Aorta (tissue), 5 donors: ENCODE results near the gene PDSS2. TPM values are rescaled to one million over a fixed set of nuclear protein-coding genes. Genes with fewer than 3 reads are reported as not detected.
A peak's percentile ranks its signal among the peaks of the same experiment; 100 is the strongest.

Experiments
- ATAC-seq: fragments of 200-7000 bp; cut with Tn5 transposase; one replicate; pipeline ENCODE4 v1.9.1; 2022; ENCODE audit warnings: moderate library complexity; ENCODE audit not compliant: low FRiP score
- DNase-seq, 2 donors: peaks; one replicate each; pipeline ENCODE4 v3.0.0-alpha.2; 2020
- H3K27ac ChIP-seq, 2 donors: one replicate each; pipeline ENCODE4 v1.5.1; 2013; ENCODE audit warnings: low read length in 2 of 2, mild to moderate bottlenecking in 2 of 2, moderate library complexity in 2 of 2, control low read depth in 1 of 2, inconsistent platforms in 1 of 2, low read depth in 1 of 2
- H3K27me3 ChIP-seq, 2 donors: one replicate each; pipeline ENCODE4 v1.6.1; 2013; ENCODE audit warnings: control low read depth in 1 of 2, low read length in 1 of 2, mild to moderate bottlenecking in 1 of 2, moderate library complexity in 1 of 2; ENCODE audit not compliant: insufficient read depth in 2 of 2, control insufficient read depth in 1 of 2
- H3K36me3 ChIP-seq, 2 donors: one replicate each; pipeline ENCODE4 v1.6.1; 2013; ENCODE audit warnings: control low read depth in 1 of 2, low read length in 1 of 2, mild to moderate bottlenecking in 1 of 2; ENCODE audit not compliant: insufficient read depth in 2 of 2, control insufficient read depth in 1 of 2
- H3K4me1 ChIP-seq, 2 donors: one replicate each; pipeline ENCODE4 v1.6.1; 2013; ENCODE audit warnings: low read length in 2 of 2, control low read depth in 1 of 2, mild to moderate bottlenecking in 1 of 2, moderate library complexity in 1 of 2; ENCODE audit not compliant: insufficient read depth in 2 of 2, control insufficient read depth in 1 of 2
- H3K4me3 ChIP-seq, 2 donors: one replicate each; pipeline ENCODE4 v1.5.1; 2013; ENCODE audit warnings: low read length in 2 of 2, control low read depth in 1 of 2, mild to moderate bottlenecking in 1 of 2
- H3K9me3 ChIP-seq: one replicate; pipeline ENCODE4 v1.6.1; 2013; ENCODE audit warnings: mild to moderate bottlenecking, low read length; ENCODE audit not compliant: control insufficient read depth
- WGBS, 2 donors: extraction: QIAGEN DNeasy Blood & Tissue Kit; methylation state at CpG; one replicate each; pipeline ENCODE4 v1.1.7; 2013; 5-methylcytosine and 5-hydroxymethylcytosine counted together
- intact Hi-C, 2 donors: fragments of 100-400 bp; cut with DNase I; formaldehyde crosslinking; loops; one replicate each; pipeline versions ENCODE4 v1.14.2 to v1.15.0; 2022
- polyA plus RNA-seq, 2 donors: library from polyadenylated mRNA; stranded (reverse); fragments of 200-250 nt; gene quantifications; one replicate each; pipeline ENCODE4 v1.2.3, GENCODE V29; 2013
- total RNA-seq, 2 donors: library from RNA; stranded (reverse); fragmentation: NEBNext Ultra II Directional; extraction: Animal tissue kit (Norgen Biotek cat#: 25700); gene quantifications; one replicate each; pipeline ENCODE4 v1.2.1, GENCODE V29; 2021
- donor health status: healthy with polysubstance abuse.
- donor health status: Bipolar disorder and iron deficiency.
- donor health status: DM: no; HTN: no; CAD: no.
- donor health status: DM: no; HTN: no; CAD: no.
- donor health status: DM: yes; HTN: yes; CAD: no.

PDSS2 gene
- total and polyA plus RNA-seq, 4 donors: 5.3 to 12.9 (median 9.0) TPM

- Histone ChIP-seq H3K9me3 (no peaks in the 10 kb centered on the region), H3K27me3 (no peaks in the 10 kb centered on the region), H3K4me3 (peak overlapping the region; percentile 92 to 99), H3K36me3 (no peaks in the 10 kb centered on the region), H3K27ac (no peak overlapping the region), H3K4me1 (peaks cover 0 to 5% of the 10 kb centered on the region in 2 donors)
- ATAC-seq: peak; percentile 44
- DNase-seq: peak in 1 of 2 donors; percentile 80
- WGBS, 2 donors: 0 to 1% methylated on average over 45 of the region's 45 CpGs
- intact Hi-C loops: no loop called here
These were observed 343.6 kb downstream of the PDSS2 start for GRCh38 chr6:107115695-107116327.

GRCh38 chr6:107114926-107115694, 344.3 kb downstream of the PDSS2 start, which contains the start of gene BEND3:
Gene BEND3 (minus strand): TSS chr6:107115515. CDS start chr6:107099285, 16,230 bp downstream.
- intact Hi-C loops: loop anchor here (5.0 kb wide), 1 partner anchor 88 kb away; the partner anchor contains the start of gene MTRES1 (in 2 of the 2)
- H3K4me3 ChIP-seq: peak within 1 kb of the TSS; percentile 92 to 99
- WGBS, 2 donors: 1% methylated on average over 60 to 109 of the region's 109 CpGs
- no peaks in the 10 kb centered on the region for H3K36me3 ChIP-seq
- no peaks in the 10 kb centered on the region for H3K27me3 ChIP-seq
- peak in 1 of 2 donors; percentile 78 for DNase-seq
- ATAC-seq: no peak
- H3K4me1 ChIP-seq: peaks cover 0 to 5% of the 10 kb centered on the region in 2 donors
- H3K27ac ChIP-seq: no peak within 1 kb of the TSS
- no peaks in the 10 kb centered on the region for H3K9me3 ChIP-seq

- no peaks in the 10 kb centered on the region for H3K9me3 ChIP-seq
- H3K27me3 ChIP-seq: no peaks in the 10 kb centered on the region
- peak overlapping the region; percentile 92 to 99 for H3K4me3 ChIP-seq
- WGBS, 2 donors: 0% methylated on average over 55 to 116 of the region's 116 CpGs
- H3K36me3 ChIP-seq: no peaks in the 10 kb centered on the region
- no peak overlapping the region for H3K27ac ChIP-seq
- peaks cover 0 to 5% of the 10 kb centered on the region in 2 donors for H3K4me1 ChIP-seq
- peak; percentile 92 to 96 for DNase-seq
- ATAC-seq: peak; percentile 97
- intact Hi-C loops: loop anchor here (5.0 kb wide), 1 partner anchor 87 kb away; the partner anchor contains the start of gene MTRES1 (in 2 of the 2)
These were observed 345.0 kb downstream of the PDSS2 start for GRCh38 chr6:107114213-107114925.

GRCh38 chr6:107110200-107110599, 349.2 kb downstream of the PDSS2 start:
- 87 to 92% methylated on average over 1 of the region's 1 CpG for WGBS, 2 donors
- ATAC-seq: no peak
- H3K27me3 ChIP-seq: no peaks in the 10 kb centered on the region
- DNase-seq: no peak
- H3K9me3 ChIP-seq: no peaks in the 10 kb centered on the region
- H3K27ac ChIP-seq: no peak overlapping the region
- intact Hi-C loops: loop anchor here (5.0 kb wide), 1 partner anchor 83 kb away; the partner anchor contains the start of gene MTRES1 (in 2 of the 2)
- H3K4me3 ChIP-seq: no peak overlapping the region
- H3K4me1 ChIP-seq: peaks cover 0 to 5% of the 10 kb centered on the region in 2 donors
- no peaks in the 10 kb centered on the region for H3K36me3 ChIP-seq

- Histone ChIP-seq H3K9me3 (no peaks in the 10 kb centered on the region), H3K4me1 (no peaks in the 10 kb centered on the region), H3K27ac (no peak overlapping the region), H3K27me3 (no peaks in the 10 kb centered on the region), H3K4me3 (no peak overlapping the region), H3K36me3 (no peaks in the 10 kb centered on the region)
- intact Hi-C loops: no loop called here
- ATAC-seq: no peak
- WGBS, 2 donors: 85 to 88% methylated on average over 17 of the region's 17 CpGs
- DNase-seq: no peak
These were observed 351.0 kb downstream of the PDSS2 start for GRCh38 chr6:107108201-107108890.

- DNase-seq: no peak
- Histone ChIP-seq H3K27me3 (no peaks in the 10 kb centered on the region), H3K9me3 (no peaks in the 10 kb centered on the region), H3K27ac (no peak overlapping the region), H3K36me3 (no peaks in the 10 kb centered on the region), H3K4me1 (no peaks in the 10 kb centered on the region), H3K4me3 (no peak overlapping the region)
- no peak for ATAC-seq
- WGBS, 2 donors: 73 to 74% methylated on average over 4 of the region's 4 CpGs
- intact Hi-C loops: no loop called here
These were observed 351.6 kb downstream of the PDSS2 start for GRCh38 chr6:107107791-107108190.

GRCh38 chr6:107106165-107106564, 353.2 kb downstream of the PDSS2 start:
- WGBS, 2 donors: 83 to 87% methylated on average over 3 of the region's 3 CpGs
- no peak for DNase-seq
- no peak for ATAC-seq
- Histone ChIP-seq H3K4me3 (no peak overlapping the region), H3K27me3 (no peaks in the 10 kb centered on the region), H3K27ac (no peak overlapping the region), H3K36me3 (no peaks in the 10 kb centered on the region), H3K4me1 (no peaks in the 10 kb centered on the region), H3K9me3 (no peaks in the 10 kb centered on the region)
- intact Hi-C loops: no loop called here

GRCh38 chr6:107105511-107106116, 353.8 kb downstream of the PDSS2 start:
- intact Hi-C loops: no loop called here
- Histone ChIP-seq H3K9me3 (no peaks in the 10 kb centered on the region), H3K27me3 (no peaks in the 10 kb centered on the region), H3K27ac (no peak overlapping the region), H3K36me3 (no peaks in the 10 kb centered on the region), H3K4me1 (no peaks in the 10 kb centered on the region), H3K4me3 (no peak overlapping the region)
- 92 to 95% methylated on average over 7 of the region's 7 CpGs for WGBS, 2 donors
- DNase-seq (no peak), ATAC-seq (no peak)
